K562 (cell line): ENCODE results near the gene FSCN2. TPM values are rescaled to one million over a fixed set of nuclear protein-coding genes. Genes with fewer than 3 reads are reported as not detected.

Source experiments
- ATAC-seq: fragments of 200-7000 bp; cut with Tn5 transposase; 3 replicates; pipeline ENCODE4 v1.9.1; 2020; ENCODE audit warnings: moderate library complexity
- BruUV-seq: library from RNA; stranded (reverse); fragments of 400-500 nt; replicated peaks from 2 replicates; lab custom pipeline; 2021; lab: Mats Ljungman, UMichigan
- CTCF ChIA-PET: fragments of 300-600 bp; formaldehyde crosslinking; extraction: SDS; loops from one replicate; lab custom pipeline; 2021; ENCODE audit warnings: low intra/inter-chr PET ratio; lab: Yijun Ruan, JAX
- POLR2A ChIA-PET: fragments of 300-600, 350-650 bp; sonication (Branson Sonifier 250); formaldehyde crosslinking; extraction: SDS; loops from one replicate; lab custom pipeline; 2021; ENCODE audit warnings: antibody characterized with exemption, inconsistent platforms; lab: Yijun Ruan, JAX
- DNase-seq, 4 experiments: peaks; one replicate each; pipeline versions ENCODE4 v3.0.0 to v3.0.0-alpha.2; 2011 to 2018; ENCODE audit warnings: low spot score in 3 of 4, mixed read lengths in 3 of 4; ENCODE audit errors: extremely low read depth in 1 of 4
- FAIRE-seq: peaks from 2 replicates; lab custom pipeline; 2011; peaks lifted over from hg19 to GRCh38; lab: Jason Lieb, UNC
- H2AFZ ChIP-seq: 2 replicates; pipeline ENCODE4 v1.6.0; 2011; ENCODE audit warnings: low read depth, low read length, control low read depth, inconsistent platforms
- H3K27ac ChIP-seq: fragments of 200-600 bp; 3 replicates; pipeline ENCODE4 v1.8.0; 2011; ENCODE audit warnings: low read depth, mild to moderate bottlenecking, control low read depth, inconsistent platforms, low read length, moderate library complexity, mixed read lengths; ENCODE audit errors: extremely low read depth
- H3K27me3 ChIP-seq, 2 experiments: fragments of 300-600 bp in 1 of 2; 2 replicates in 1 of 2; 3 replicates in 1 of 2; pipeline versions ENCODE4 v1.6.0 to v1.8.0; 2011; ENCODE audit warnings: inconsistent platforms in 2 of 2, low read length in 2 of 2, mild to moderate bottlenecking in 1 of 2, mixed read lengths in 1 of 2, moderate library complexity in 1 of 2; ENCODE audit not compliant: control insufficient read depth in 2 of 2, insufficient read depth in 2 of 2
- H3K36me3 ChIP-seq: fragments of 300-600 bp; 3 replicates; pipeline ENCODE4 v1.8.0; 2011; ENCODE audit warnings: mild to moderate bottlenecking, low read length, inconsistent platforms; ENCODE audit not compliant: control insufficient read depth, insufficient read depth
- H3K4me1 ChIP-seq, 2 experiments: fragments of 200-600 bp in 1 of 2; replicated peaks in 1 of 2; 2 replicates in 1 of 2; 3 replicates in 1 of 2; pipeline versions ENCODE4 v1.5.1 to v1.8.0; 2011; ENCODE audit warnings: inconsistent platforms in 2 of 2, low read length in 2 of 2, mild to moderate bottlenecking in 1 of 2, mixed read lengths in 1 of 2, moderate library complexity in 1 of 2; ENCODE audit not compliant: control insufficient read depth in 2 of 2, insufficient read depth in 2 of 2
- H3K4me2 ChIP-seq: 2 replicates; pipeline ENCODE4 v1.6.1; 2011; ENCODE audit warnings: low read length, control low read depth, inconsistent platforms, mixed read lengths; ENCODE audit not compliant: insufficient read depth
- H3K4me3 ChIP-seq: fragments of 200-600 bp; sonication (generic), shearing (Covaris generic); 2 replicates; pipeline ENCODE4 v1.5.1; 2016; ENCODE audit warnings: control low read depth, inconsistent platforms
- H3K79me2 ChIP-seq: fragments of 200-600 bp; 3 replicates; pipeline ENCODE4 v1.8.0; 2011; ENCODE audit warnings: low read length, inconsistent platforms; ENCODE audit not compliant: control insufficient read depth, insufficient read depth
- H3K9ac ChIP-seq, 2 experiments: 2 replicates each; pipeline versions ENCODE4 v1.6.0 to v1.6.1; 2011; ENCODE audit warnings: low read depth in 2 of 2, low read length in 2 of 2, control low read depth in 1 of 2, inconsistent platforms in 1 of 2, mild to moderate bottlenecking in 1 of 2, mixed read lengths in 1 of 2; ENCODE audit not compliant: insufficient read depth in 1 of 2
- H3K9me1 ChIP-seq: one replicate; pipeline ENCODE4 v1.6.0; 2011; ENCODE audit warnings: inconsistent platforms, mild to moderate bottlenecking, low read length, moderate library complexity; ENCODE audit not compliant: control insufficient read depth, insufficient read depth
- H3K9me3 ChIP-seq: replicated peaks from 2 replicates; pipeline ENCODE4 v1.5.1; 2011; ENCODE audit warnings: low read depth, low read length, inconsistent platforms; ENCODE audit not compliant: control insufficient read depth, insufficient read depth
- H4K20me1 ChIP-seq: replicated peaks from 2 replicates; pipeline ENCODE4 v1.6.1; 2011; ENCODE audit warnings: low read length, inconsistent platforms, mixed read lengths; ENCODE audit not compliant: control insufficient read depth, insufficient read depth
- GTF2A2 ChIP-seq: IDR thresholded peaks from 2 replicates; pipeline ENCODE4 v1.6.1; 2016; ENCODE audit warnings: mild to moderate bottlenecking, missing genetic modification characterization, missing compliant biosample characterization
- MCM5 ChIP-seq: fragments of 450-650 bp; IDR thresholded peaks from 2 replicates; pipeline ENCODE4 v1.6.1; 2016; ENCODE audit warnings: low read depth
- NFE2L1 ChIP-seq: fragments of 450-650 bp; IDR thresholded peaks from 2 replicates; pipeline ENCODE4 v1.6.1; 2016; ENCODE audit warnings: missing genetic modification characterization, low read depth, mild to moderate bottlenecking, missing compliant biosample characterization, moderate library complexity, borderline replicate concordance
- NFIC ChIP-seq: fragments of 450-650 bp; IDR thresholded peaks from 2 replicates; pipeline ENCODE4 v1.6.1; 2017; ENCODE audit warnings: mild to moderate bottlenecking, inconsistent platforms
- POLR2AphosphoS5 ChIP-seq: IDR thresholded peaks from 2 replicates; pipeline ENCODE4 v1.6.1; 2011; ENCODE audit warnings: mild to moderate bottlenecking, low read depth, low read length, moderate library complexity; ENCODE audit not compliant: control insufficient read depth, insufficient read depth
- RBFOX2 ChIP-seq: fragments of 200-400 bp; formaldehyde crosslinking; IDR thresholded peaks from 2 replicates; pipeline ENCODE4 v1.6.1; 2017; ENCODE audit warnings: low read depth, mild to moderate bottlenecking, low read length, moderate library complexity
- WHSC1 ChIP-seq: IDR thresholded peaks from one replicate; pipeline ENCODE4 v1.6.1; 2012; ENCODE audit warnings: low read length, control low read depth, inconsistent platforms
- ZFP36 ChIP-seq: fragments of 150-350 bp; IDR thresholded peaks from 2 replicates; pipeline ENCODE4 v1.6.1; 2018; ENCODE audit warnings: low read length, low read depth; ENCODE audit not compliant: partially characterized antibody
- WGBS: fragments of 100-300 bp; shearing (Covaris generic); methylation state at CpG from one replicate; pipeline ENCODE4 v1.1.6; 2016; ENCODE audit warnings: low coverage, mixed read lengths; ENCODE audit not compliant: insufficient coverage; ENCODE audit errors: missing lambda C conversion rate; 5-methylcytosine and 5-hydroxymethylcytosine counted together
- in situ Hi-C: fragments of 300-500 bp; cut with MboI; formaldehyde crosslinking; loops from 4 replicates; pipeline ENCODE4 v1.15.0; 2018; ENCODE audit warnings: inconsistent platforms, mixed read lengths
- intact Hi-C: fragments of 100-400 bp; cut with micrococcal nuclease; formaldehyde crosslinking; loops from 2 replicates; pipeline ENCODE4 v1.14.2; 2022
- polyA plus RNA-seq, 8 experiments: library from polyadenylated mRNA; depleted of rRNA in 4 of 8; stranded (reverse) in 5 of 8; unstranded in 3 of 8; fragments of >200 nt; fragmentation: Nextera tagmentation in 2 of 8; fragmentation: Illumina TruSeq in 1 of 8; extraction: Ambion mirVana in 2 of 8; extraction: Trizol in 1 of 8; gene quantifications; 2 replicates each; pipeline versions ENCODE4 v1.2.1 to v1.2.3, GENCODE V29; 2011 to 2014; ENCODE audit warnings: inconsistent platforms in 1 of 8, missing spikeins in 1 of 8
- total RNA-seq, 7 experiments: library from RNA; depleted of rRNA in 6 of 7; stranded (reverse); fragments of >200 nt in 6 of 7; fragmentation: Illumina TruSeq in 2 of 7; extraction: Trizol in 2 of 7; gene quantifications; 2 replicates each; pipeline versions ENCODE4 v1.2.1 to v1.2.3, GENCODE V29; 2011 to 2021; ENCODE audit warnings: low replicate concordance in 1 of 7
- TF ChIP-seq, protein P1 (sequence below): IDR thresholded peaks from 2 replicates; pipeline ENCODE4 v1.6.1; 2016; ENCODE audit warnings: missing genetic modification characterization, missing compliant biosample characterization

Gene FSCN2
- total and polyA plus RNA-seq, 9 of the 15 experiments (the other 6 are each of a cell fraction or from before 2014, with no cell fraction given) = 0.08 TPM; not detected in 8

DNA sequence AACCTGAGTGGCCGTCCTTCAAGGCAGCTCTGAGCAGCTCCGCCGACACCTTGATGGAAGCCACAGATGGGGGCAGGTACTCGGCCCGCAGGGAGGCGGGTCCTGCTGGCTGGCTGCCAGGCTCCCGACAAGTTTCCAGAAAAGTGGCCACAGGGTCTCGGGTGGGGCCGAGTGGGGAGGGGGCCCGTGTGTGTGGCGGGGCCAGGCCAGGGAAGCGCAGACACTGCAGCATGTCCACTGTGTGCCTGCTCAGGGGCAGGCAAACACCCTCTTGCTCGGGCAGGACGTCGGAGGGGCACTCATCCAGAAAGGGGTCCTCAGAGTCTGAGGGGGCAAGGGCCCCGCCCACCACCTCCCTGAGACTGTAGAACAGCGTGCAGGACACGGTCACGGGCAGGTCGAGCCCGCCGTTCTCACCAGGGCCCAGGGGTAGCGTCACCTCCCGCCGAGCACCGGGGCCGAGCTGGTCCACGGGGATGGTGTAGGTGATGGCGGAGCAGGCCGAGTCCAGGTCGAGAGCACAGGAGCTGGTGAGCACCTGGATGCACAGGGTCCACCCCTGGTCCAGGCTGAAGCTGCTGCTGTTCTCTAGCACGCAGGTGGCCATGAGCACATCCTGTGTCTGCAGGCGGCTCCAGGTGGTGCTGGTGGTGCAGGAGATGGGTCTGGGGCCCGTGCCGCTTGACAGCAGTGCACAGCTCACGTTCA, 18.9 kb downstream of the FSCN2 start:
- FAIRE-seq (no peak), DNase-seq (no peak), ATAC-seq (no peak)
- H3K4me1 ChIP-seq = peaks cover 8 to 41% of the 10 kb centered on the region in 2 experiments; a peak in 4 of 5 replicates
- POLR2A ChIA-PET = interaction anchor here (1.1 kb wide), 1 partner anchor 29 kb away, joined by 3 read pairs; no protein-coding TSS in a partner anchor
- H3K36me3 ChIP-seq = peaks cover 85% of the 10 kb centered on the region
- CTCF ChIA-PET = no interaction called here
- no peak overlapping the region for H3K4me2 ChIP-seq
- no peak for TF ChIP-seq NFE2L1 (tag)
- no peak for TF ChIP-seq WHSC1
- no peak for TF ChIP-seq ZFP36
- no peak for TF ChIP-seq MCM5
- TF ChIP-seq, protein P1, sequence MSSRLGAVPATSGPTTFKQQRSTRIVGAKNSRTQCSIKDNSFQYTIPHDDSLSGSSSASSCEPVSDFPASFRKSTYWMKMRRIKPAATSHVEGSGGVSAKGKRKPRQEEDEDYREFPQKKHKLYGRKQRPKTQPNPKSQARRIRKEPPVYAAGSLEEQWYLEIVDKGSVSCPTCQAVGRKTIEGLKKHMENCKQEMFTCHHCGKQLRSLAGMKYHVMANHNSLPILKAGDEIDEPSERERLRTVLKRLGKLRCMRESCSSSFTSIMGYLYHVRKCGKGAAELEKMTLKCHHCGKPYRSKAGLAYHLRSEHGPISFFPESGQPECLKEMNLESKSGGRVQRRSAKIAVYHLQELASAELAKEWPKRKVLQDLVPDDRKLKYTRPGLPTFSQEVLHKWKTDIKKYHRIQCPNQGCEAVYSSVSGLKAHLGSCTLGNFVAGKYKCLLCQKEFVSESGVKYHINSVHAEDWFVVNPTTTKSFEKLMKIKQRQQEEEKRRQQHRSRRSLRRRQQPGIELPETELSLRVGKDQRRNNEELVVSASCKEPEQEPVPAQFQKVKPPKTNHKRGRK (tag) = no peak
- TF ChIP-seq GTF2A2 (tag) = no peak
- peak; percentile 49 for TF ChIP-seq RBFOX2
- peak; percentile 64 for TF ChIP-seq NFIC
- no peak for TF ChIP-seq POLR2AphosphoS5
- in situ Hi-C loops = no loop called here
- H4K20me1 ChIP-seq = peaks cover 12% of the 10 kb centered on the region; the same call in 1 of the 2 replicates
- BruUV-seq = no TSS peak
- H2AFZ ChIP-seq = no peak overlapping the region
- H3K9me3 ChIP-seq = no peaks in the 10 kb centered on the region
- H3K9me1 ChIP-seq = peaks cover 4% of the 10 kb centered on the region
- H3K27me3 ChIP-seq = no peaks in the 10 kb centered on the region
- no peak overlapping the region for H3K27ac ChIP-seq
- no peak overlapping the region for H3K4me3 ChIP-seq
- H3K9ac ChIP-seq = peak overlapping the region in 1 of 2 experiments; percentile 20; a peak in 1 of 4 replicates
- peaks cover 32% of the 10 kb centered on the region for H3K79me2 ChIP-seq
- 89% methylated on average over 35 of the region's 36 CpGs for WGBS
- intact Hi-C loops = no loop called here
